Measurements from ENCODE around the gene UIMC1. TPM values are rescaled to one million over a fixed set of nuclear protein-coding genes. Genes with fewer than 3 reads are reported as not detected.

The UIMC1 gene
- total and polyA plus RNA-seq, 12 donors: 11.2 to 58.1 (median 35.9) TPM

GRCh38 chr5:177044641-177045040, 38.1 kb upstream of the UIMC1 start:
- no peaks in the 10 kb centered on the region for H3K9me3 ChIP-seq (replicated peaks in 1 of 3)
- no peaks in the 10 kb centered on the region for H3K27me3 ChIP-seq
- no peak overlapping the region for H3K4me3 ChIP-seq
- intact Hi-C loops (cut with DNase I): no loop called here
- peaks cover 0 to 5% of the 10 kb centered on the region in 2 donors for H3K4me1 ChIP-seq (replicated peaks in 1 of 2)
- no peak for DNase-seq
- H3K27ac ChIP-seq: no peak overlapping the region
- TF ChIP-seq, protein P1, sequence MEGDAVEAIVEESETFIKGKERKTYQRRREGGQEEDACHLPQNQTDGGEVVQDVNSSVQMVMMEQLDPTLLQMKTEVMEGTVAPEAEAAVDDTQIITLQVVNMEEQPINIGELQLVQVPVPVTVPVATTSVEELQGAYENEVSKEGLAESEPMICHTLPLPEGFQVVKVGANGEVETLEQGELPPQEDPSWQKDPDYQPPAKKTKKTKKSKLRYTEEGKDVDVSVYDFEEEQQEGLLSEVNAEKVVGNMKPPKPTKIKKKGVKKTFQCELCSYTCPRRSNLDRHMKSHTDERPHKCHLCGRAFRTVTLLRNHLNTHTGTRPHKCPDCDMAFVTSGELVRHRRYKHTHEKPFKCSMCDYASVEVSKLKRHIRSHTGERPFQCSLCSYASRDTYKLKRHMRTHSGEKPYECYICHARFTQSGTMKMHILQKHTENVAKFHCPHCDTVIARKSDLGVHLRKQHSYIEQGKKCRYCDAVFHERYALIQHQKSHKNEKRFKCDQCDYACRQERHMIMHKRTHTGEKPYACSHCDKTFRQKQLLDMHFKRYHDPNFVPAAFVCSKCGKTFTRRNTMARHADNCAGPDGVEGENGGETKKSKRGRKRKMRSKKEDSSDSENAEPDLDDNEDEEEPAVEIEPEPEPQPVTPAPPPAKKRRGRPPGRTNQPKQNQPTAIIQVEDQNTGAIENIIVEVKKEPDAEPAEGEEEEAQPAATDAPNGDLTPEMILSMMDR (IDR thresholded peaks at IDR 0.05): no peak
- no peak for TF ChIP-seq POLR2A (IDR thresholded peaks at IDR 0.05)
- H3K36me3 ChIP-seq (replicated peaks in 1 of 2): peaks cover 0 to 59% of the 10 kb centered on the region in 2 donors
- 92 to 100% (median 96%) methylated on average over 1 of the region's 1 CpG for WGBS, 4 donors

- peaks cover 0 to 53% of the 10 kb centered on the region in 2 donors for H3K36me3 ChIP-seq (replicated peaks in 1 of 2)
- no peak for DNase-seq
- no peaks in the 10 kb centered on the region for H3K27me3 ChIP-seq
- intact Hi-C loops (cut with DNase I): no loop called here
- no peak overlapping the region for H3K4me3 ChIP-seq
- no peak for TF ChIP-seq POLR2A (IDR thresholded peaks at IDR 0.05)
- TF ChIP-seq, protein P1 (IDR thresholded peaks at IDR 0.05): no peak
- H3K4me1 ChIP-seq (replicated peaks in 1 of 2): peaks cover 0 to 10% of the 10 kb centered on the region in 2 donors
- no peak overlapping the region for H3K27ac ChIP-seq
- WGBS, 4 donors: 79 to 90% (median 84%) methylated on average over 1 of the region's 1 CpG
- H3K9me3 ChIP-seq (replicated peaks in 1 of 3): no peaks in the 10 kb centered on the region
Observed at GRCh38 chr5:177043958-177044357, 37.4 kb upstream of the UIMC1 start.

GRCh38 chr5:177043114-177043513, 36.5 kb upstream of the UIMC1 start:
- H3K9me3 ChIP-seq (replicated peaks in 1 of 3): no peaks in the 10 kb centered on the region
- no peak for DNase-seq
- H3K36me3 ChIP-seq (replicated peaks in 1 of 2): peaks cover 0 to 47% of the 10 kb centered on the region in 2 donors
- H3K27ac ChIP-seq: no peak overlapping the region
- 92 to 99% (median 97%) methylated on average over 6 of the region's 6 CpGs for WGBS, 4 donors
- TF ChIP-seq POLR2A (IDR thresholded peaks at IDR 0.05): no peak
- TF ChIP-seq, protein P1 (IDR thresholded peaks at IDR 0.05): no peak
- H3K27me3 ChIP-seq: no peaks in the 10 kb centered on the region
- intact Hi-C loops (cut with DNase I): no loop called here
- peaks cover 0 to 10% of the 10 kb centered on the region in 2 donors for H3K4me1 ChIP-seq (replicated peaks in 1 of 2)
- no peak overlapping the region for H3K4me3 ChIP-seq

DNA sequence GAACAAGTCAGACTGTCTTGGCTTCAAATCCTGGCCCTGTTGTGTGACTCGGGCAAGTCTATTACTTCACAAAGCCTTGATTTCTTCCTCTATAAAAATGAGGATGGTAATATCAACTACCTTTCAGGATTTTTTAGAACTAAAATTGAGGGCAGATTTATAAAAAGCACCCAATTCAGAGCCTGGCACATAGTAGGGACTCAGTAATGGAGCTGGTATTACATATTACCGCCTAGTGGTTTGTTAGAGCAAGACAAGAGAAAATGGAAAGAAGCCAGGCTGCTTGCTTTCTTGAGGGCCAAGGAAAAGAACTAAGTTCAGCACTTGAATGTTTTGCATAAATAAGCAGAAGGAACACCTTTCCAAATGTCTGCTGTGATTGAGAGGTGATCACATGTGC, 35.4 kb upstream of the UIMC1 start:
- Histone ChIP-seq H3K9me3 (replicated peaks in 1 of 3) (no peaks in the 10 kb centered on the region), H3K4me1 (replicated peaks in 1 of 2) (peaks cover 0 to 10% of the 10 kb centered on the region in 2 donors), H3K36me3 (replicated peaks in 1 of 2) (peaks cover 0 to 47% of the 10 kb centered on the region in 2 donors), H3K4me3 (no peak overlapping the region), H3K27me3 (no peaks in the 10 kb centered on the region), H3K27ac (no peak overlapping the region)
- WGBS, 4 donors: 97 to 100% (median 99%) methylated on average over 2 of the region's 2 CpGs
- TF ChIP-seq, protein P1 (IDR thresholded peaks at IDR 0.05): no peak
- no peak for TF ChIP-seq POLR2A (IDR thresholded peaks at IDR 0.05)
- no peak for DNase-seq
- intact Hi-C loops (cut with DNase I): no loop called here

Data from adrenal gland (tissue), 12 donors.